HepG2 (cell line): Measurements from ENCODE around the gene VRK3. TPM values are rescaled to one million over a fixed set of nuclear protein-coding genes. Genes with fewer than 3 reads are reported as not detected.
A peak's percentile ranks its signal among the peaks of the same experiment; 100 is the strongest.
"Not testable (repeated sequence)": the region's sequence is repeated elsewhere in the genome, so short reads cannot be mapped to it uniquely, and the experiment has no call there.

Experiments used
- ATAC-seq: fragments of 200-7000 bp; cut with Tn5 transposase; 3 replicates; pipeline ENCODE4 v1.9.1; 2020; ENCODE audit warnings: mild to moderate bottlenecking, moderate library complexity
- BruUV-seq: library from RNA; stranded (reverse); fragments of 400-500 nt; replicated peaks from 2 replicates; lab custom pipeline; 2021; lab: Mats Ljungman, UMichigan
- CTCF ChIA-PET: fragments of 300-600 bp; formaldehyde crosslinking; extraction: SDS; loops from one replicate; lab custom pipeline; 2021; ENCODE audit warnings: low total read pairs, inconsistent platforms, low intra/inter-chr PET ratio; lab: Yijun Ruan, JAX
- POLR2A ChIA-PET: fragments of 350-600 bp; sonication (Branson Sonifier 250); formaldehyde crosslinking; loops from one replicate; lab custom pipeline; 2020; ENCODE audit warnings: antibody characterized with exemption, inconsistent platforms; lab: Yijun Ruan, JAX
- DNase-seq: peaks from one replicate; pipeline ENCODE4 v3.0.0-alpha.2; 2015; ENCODE audit warnings: low spot score
- FAIRE-seq: peaks from 3 replicates; lab custom pipeline; 2011; peaks lifted over from hg19 to GRCh38; lab: Jason Lieb, UNC
- H2AFZ ChIP-seq: one replicate; pipeline ENCODE4 v1.6.1; 2011; ENCODE audit warnings: low read length, inconsistent platforms
- H3K27ac ChIP-seq: fragments of 300-600 bp; 3 replicates; pipeline ENCODE4 v1.8.0; 2011; ENCODE audit warnings: mixed run types, mild to moderate bottlenecking, mixed read lengths, low read length, inconsistent platforms; ENCODE audit not compliant: insufficient read depth; ENCODE audit errors: extremely low read length
- H3K27me3 ChIP-seq, 2 experiments: fragments of 200-600 bp in 1 of 2; 2 replicates in 1 of 2; 3 replicates in 1 of 2; pipeline versions ENCODE4 v1.6.0 to v1.8.0; 2011; ENCODE audit warnings: low read length in 2 of 2, mild to moderate bottlenecking in 2 of 2, moderate library complexity in 2 of 2, inconsistent platforms in 1 of 2; ENCODE audit not compliant: insufficient read depth in 2 of 2, control insufficient read depth in 1 of 2
- H3K36me3 ChIP-seq, 2 experiments: fragments of 200-600 bp in 1 of 2; replicated peaks in 1 of 2; 2 replicates in 1 of 2; 3 replicates in 1 of 2; pipeline versions ENCODE4 v1.5.1 to v1.8.0; 2011; ENCODE audit warnings: low read length in 2 of 2, inconsistent platforms in 1 of 2; ENCODE audit not compliant: insufficient read depth in 2 of 2, control insufficient read depth in 1 of 2
- H3K4me1 ChIP-seq: 2 replicates; pipeline ENCODE4 v1.5.1; 2012; ENCODE audit warnings: low read length, inconsistent platforms; ENCODE audit not compliant: insufficient read depth
- H3K4me2 ChIP-seq: 2 replicates; pipeline ENCODE4 v1.6.0; 2011; ENCODE audit warnings: low read depth, low read length, inconsistent platforms
- H3K4me3 ChIP-seq, 3 experiments: fragments of 200-600 bp in 1 of 3; sonication (generic), shearing (Covaris generic) in 1 of 3; replicated peaks in 1 of 3; 2 replicates each; pipeline ENCODE4 v1.5.1; 2011 to 2016; ENCODE audit warnings: low read length in 3 of 3, inconsistent platforms in 2 of 3, low read depth in 2 of 3, mild to moderate bottlenecking in 2 of 3, control low read depth in 1 of 3, mixed read lengths in 1 of 3; ENCODE audit not compliant: insufficient read depth in 1 of 3
- H3K79me2 ChIP-seq: one replicate; pipeline ENCODE4 v1.6.1; 2011; ENCODE audit warnings: low read length, inconsistent platforms; ENCODE audit not compliant: insufficient read depth
- H3K9ac ChIP-seq: 2 replicates; pipeline ENCODE4 v1.6.0; 2011; ENCODE audit warnings: mild to moderate bottlenecking, low read depth, low read length, inconsistent platforms; ENCODE audit not compliant: insufficient read depth
- H3K9me3 ChIP-seq: 2 replicates; pipeline ENCODE4 v1.5.1; 2012; ENCODE audit warnings: mild to moderate bottlenecking, low read length
- H4K20me1 ChIP-seq: 2 replicates; pipeline ENCODE4 v1.6.0; 2011; ENCODE audit warnings: inconsistent platforms, mild to moderate bottlenecking, low read length, moderate library complexity; ENCODE audit not compliant: insufficient read depth
- WGBS: methylation state at CpG from one replicate; pipeline ENCODE4 v1.1.6; 2017; ENCODE audit warnings: low lambda C conversion rate; 5-methylcytosine and 5-hydroxymethylcytosine counted together
- in situ Hi-C: cut with HindIII; loops from 2 replicates; pipeline ENCODE4 v1.10.0; 2017; ENCODE audit warnings: low pct_unique_long_range_greater_than_20kb; ENCODE audit not compliant: extremely low pct_ligation_motif_present
- intact Hi-C: fragments of 100-400 bp; cut with micrococcal nuclease; formaldehyde crosslinking; loops from one replicate; pipeline ENCODE4 v1.10.0; 2022; ENCODE audit not compliant: unreplicated experiment
- polyA plus RNA-seq, 8 experiments: library from polyadenylated mRNA; depleted of rRNA in 3 of 8; stranded (reverse) in 7 of 8; unstranded in 1 of 8; fragments of >200 nt; fragmentation: Illumina TruSeq in 4 of 8; extraction: Trizol in 4 of 8; gene quantifications; 2 replicates each; pipeline versions ENCODE4 v1.2.1 to v1.2.3, GENCODE V29; 2011 to 2016; ENCODE audit warnings: low read depth in 4 of 8, missing spikeins in 1 of 8, mixed read lengths in 1 of 8; ENCODE audit not compliant: insufficient read depth in 1 of 8
- total RNA-seq, 5 experiments: library from RNA; depleted of rRNA; stranded (reverse); fragments of >200 nt; fragmentation: Illumina TruSeq; extraction: Trizol; gene quantifications; 2 replicates each; pipeline ENCODE4 v1.2.3, GENCODE V29; 2016; ENCODE audit warnings: low read depth in 1 of 5

VRK3 gene
- total and polyA plus RNA-seq, 2 of the 13 experiments (the other 11 are each of a cell fraction or from before 2014, with no cell fraction given) = 23.8 to 28.3 TPM

GRCh38 chr19:49959892-49960291 lies 65.3 kb downstream of the VRK3 start:
- in situ Hi-C loops, FAIRE-seq, H3K4me2 ChIP-seq, H3K4me3 ChIP-seq, H3K27ac ChIP-seq, CTCF ChIA-PET, H3K36me3 ChIP-seq, H2AFZ ChIP-seq, intact Hi-C loops, H3K27me3 ChIP-seq, H4K20me1 ChIP-seq, BruUV-seq, H3K9me3 ChIP-seq, DNase-seq, H3K79me2 ChIP-seq, POLR2A ChIA-PET, H3K9ac ChIP-seq: not testable (repeated sequence)
- ATAC-seq = peak; percentile 43
- H3K4me1 ChIP-seq = peaks cover 33% of the 10 kb centered on the region
- WGBS = no CpG with 5 or more reads among the region's 12 CpGs

DNA sequence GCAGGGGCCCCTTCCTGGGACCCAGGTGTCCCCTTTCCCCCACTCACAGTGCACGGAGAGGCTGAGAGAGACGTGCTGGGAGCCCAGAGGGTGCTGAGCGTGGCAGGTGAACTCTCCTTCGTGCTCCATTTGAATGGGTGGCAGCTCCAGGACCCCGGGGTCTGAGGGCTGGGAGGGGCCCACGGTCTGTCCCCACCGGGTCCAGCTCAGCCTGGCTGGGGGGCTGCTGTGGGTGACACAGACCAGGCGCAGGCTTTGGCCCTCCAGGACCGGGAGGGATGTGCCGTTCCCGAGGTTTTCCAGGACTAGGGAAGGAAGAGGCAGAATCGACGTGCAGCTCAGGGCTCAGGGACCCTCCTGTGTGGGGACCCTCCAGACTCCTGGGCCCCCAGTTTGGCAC lies 66.6 kb downstream of the VRK3 start:
- intact Hi-C loops, H3K4me3 ChIP-seq, H3K9me3 ChIP-seq, H3K79me2 ChIP-seq, H2AFZ ChIP-seq, H3K4me2 ChIP-seq, CTCF ChIA-PET, DNase-seq, in situ Hi-C loops, FAIRE-seq, H3K36me3 ChIP-seq, H3K27ac ChIP-seq, BruUV-seq, H4K20me1 ChIP-seq, H3K9ac ChIP-seq, POLR2A ChIA-PET: not testable (repeated sequence)
- peak; percentile 19 for ATAC-seq
- WGBS = no CpG with 5 or more reads among the region's 13 CpGs
- H3K27me3 ChIP-seq = peaks cover 0 to 20% of the 10 kb centered on the region in 2 experiments; a peak in 3 of 5 replicates
- H3K4me1 ChIP-seq = peaks cover 46% of the 10 kb centered on the region

DNA sequence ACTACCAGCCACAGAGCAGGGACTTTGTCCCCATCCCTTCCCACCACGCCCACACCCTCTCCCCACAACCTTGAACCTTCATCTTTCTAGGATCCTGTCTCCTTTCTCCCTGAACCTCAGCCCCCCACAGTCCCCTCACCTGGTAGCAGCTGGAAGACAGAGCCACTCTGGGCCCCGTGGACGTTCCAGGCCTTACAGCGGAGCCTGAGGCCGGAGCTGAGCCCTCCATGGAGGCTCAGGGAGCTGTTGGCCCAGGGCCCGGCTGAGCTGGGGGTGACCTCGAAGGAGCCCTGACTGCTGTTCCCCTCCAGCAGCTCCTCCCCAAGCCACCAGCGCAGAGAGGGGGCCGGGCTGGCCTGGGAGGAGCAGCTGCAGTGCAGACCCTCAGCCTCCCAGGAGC lies 67.0 kb downstream of the VRK3 start:
- intact Hi-C loops, H3K36me3 ChIP-seq, H3K4me3 ChIP-seq, BruUV-seq, H2AFZ ChIP-seq, H3K4me2 ChIP-seq, in situ Hi-C loops, POLR2A ChIA-PET, CTCF ChIA-PET, H4K20me1 ChIP-seq, FAIRE-seq, H3K9me3 ChIP-seq, H3K27ac ChIP-seq, H3K79me2 ChIP-seq, DNase-seq, H3K9ac ChIP-seq: not testable (repeated sequence)
- Histone ChIP-seq H3K27me3 (peaks cover 0 to 25% of the 10 kb centered on the region in 2 experiments; a peak in 3 of 5 replicates), H3K4me1 (peaks cover 50% of the 10 kb centered on the region)
- peak; percentile 9; the same call in 2 of the 3 replicates for ATAC-seq
- 3% methylated on average over 7 of the region's 9 CpGs for WGBS
